Caco-2 (cell line): ENCODE data around the gene HDC. TPM values are rescaled to one million over a fixed set of nuclear protein-coding genes. Genes with fewer than 3 reads are reported as not detected.

Experiments
- BruUV-seq: library from RNA; stranded (reverse); fragments of 400-500 nt; replicated peaks from 2 replicates; lab custom pipeline; 2021; lab: Mats Ljungman, UMichigan
- CTCF ChIA-PET: fragments of 300-600 bp; sonication (Branson Sonifier 250); formaldehyde crosslinking; loops from one replicate; lab custom pipeline; 2022; ENCODE audit warnings: antibody characterized with exemption; lab: Charles Lee
- POLR2A ChIA-PET: fragments of 300-600 bp; sonication (Branson Sonifier 250); formaldehyde crosslinking; loops from one replicate; lab custom pipeline; 2022; ENCODE audit warnings: antibody characterized with exemption; lab: Charles Lee
- DNase-seq, 2 experiments: peaks; one replicate each; pipeline versions ENCODE4 v3.0.0 to v3.0.0-alpha.2; 2020 to 2022
- H3K27me3 ChIP-seq: replicated peaks from 2 replicates; pipeline ENCODE4 v1.6.0; 2011; ENCODE audit warnings: low read length; ENCODE audit not compliant: control insufficient read depth, insufficient read depth
- H3K36me3 ChIP-seq: 2 replicates; pipeline ENCODE4 v1.5.1; 2011; ENCODE audit warnings: low read length; ENCODE audit not compliant: control insufficient read depth, insufficient read depth
- H3K4me1 ChIP-seq: fragments of 250-450 bp; sonication (Bioruptor Pico); 2 replicates; pipeline ENCODE4 v1.5.1; 2020; ENCODE audit warnings: mild to moderate bottlenecking
- H3K4me3 ChIP-seq: 2 replicates; pipeline ENCODE4 v1.5.1; 2011; ENCODE audit warnings: low read depth, mild to moderate bottlenecking, control low read depth, low read length
- H3K9me3 ChIP-seq: fragments of 250-450 bp; sonication (Bioruptor Pico); 2 replicates; pipeline ENCODE4 v1.5.1; 2020; ENCODE audit warnings: mild to moderate bottlenecking, moderate library complexity
- H3K27ac Mint-ChIP-seq: one replicate; pipeline ENCODE4 v1.8.0; 2022; ENCODE audit warnings: mixed read lengths; ENCODE audit not compliant: unreplicated experiment
- H3K27me3 Mint-ChIP-seq: one replicate; pipeline ENCODE4 v1.8.0; 2022; ENCODE audit warnings: mixed read lengths; ENCODE audit not compliant: insufficient read depth, unreplicated experiment
- H3K36me3 Mint-ChIP-seq: one replicate; pipeline ENCODE4 v1.8.0; 2022; ENCODE audit warnings: mild to moderate bottlenecking, mixed read lengths; ENCODE audit not compliant: insufficient read depth, unreplicated experiment
- H3K4me1 Mint-ChIP-seq: one replicate; pipeline ENCODE4 v1.8.0; 2022; ENCODE audit warnings: low read depth, mixed read lengths; ENCODE audit not compliant: unreplicated experiment
- H3K4me3 Mint-ChIP-seq: one replicate; pipeline ENCODE4 v1.8.0; 2022; ENCODE audit warnings: mild to moderate bottlenecking, moderate library complexity, mixed read lengths; ENCODE audit not compliant: unreplicated experiment
- H3K9me3 Mint-ChIP-seq: one replicate; pipeline ENCODE4 v1.8.0; 2022; ENCODE audit warnings: mixed read lengths; ENCODE audit not compliant: unreplicated experiment
- intact Hi-C: fragments of 100-400 bp; cut with micrococcal nuclease; formaldehyde crosslinking; loops from one replicate; pipeline ENCODE4 v1.10.0; 2022; ENCODE audit not compliant: unreplicated experiment
- total RNA-seq: library from RNA; stranded (reverse); gene quantifications from 2 replicates; pipeline ENCODE4 v1.2.3, GENCODE V29; 2022
- TF ChIP-seq, protein P1 (sequence below), 2 experiments: fragments of 200-600 bp in 1 of 2; IDR thresholded peaks; 1 replicate in 1 of 2; 2 replicates in 1 of 2; pipeline versions ENCODE4 v1.5.1 to v1.8.0; 2011 to 2022; ENCODE audit warnings: antibody characterized with exemption in 1 of 2, control low read depth in 1 of 2, inconsistent platforms in 1 of 2, low read depth in 1 of 2, low read length in 1 of 2, mild to moderate bottlenecking in 1 of 2, moderate library complexity in 1 of 2; ENCODE audit not compliant: insufficient read depth in 1 of 2, severe bottlenecking in 1 of 2, unreplicated experiment in 1 of 2

The HDC gene
- total RNA-seq, 1 experiment from 2014 or later, result not detected

DNA sequence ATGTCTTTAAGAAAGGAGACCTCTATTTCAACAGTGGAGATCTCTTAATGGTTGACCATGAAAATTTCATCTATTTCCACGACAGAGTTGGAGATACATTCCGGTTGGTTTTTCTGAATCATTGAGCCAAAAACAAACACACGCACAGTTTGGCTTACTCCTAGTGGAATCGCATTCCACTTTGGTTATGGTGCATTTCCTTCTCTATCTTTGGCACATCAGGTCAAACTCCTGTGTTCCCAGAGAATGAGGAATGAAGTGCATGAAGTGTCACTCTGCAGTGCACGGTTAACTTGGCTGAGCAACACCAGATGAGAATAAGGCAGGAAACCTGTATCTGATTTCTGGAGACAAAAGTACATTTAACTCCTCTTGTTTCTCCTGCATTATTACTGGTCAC is 38.5 kb downstream of the HDC start:
- H3K4me3 Mint-ChIP-seq, result no peak overlapping the region
- CTCF ChIA-PET, result no interaction called here
- H3K27ac Mint-ChIP-seq, result no peak overlapping the region
- TF ChIP-seq, protein P1, sequence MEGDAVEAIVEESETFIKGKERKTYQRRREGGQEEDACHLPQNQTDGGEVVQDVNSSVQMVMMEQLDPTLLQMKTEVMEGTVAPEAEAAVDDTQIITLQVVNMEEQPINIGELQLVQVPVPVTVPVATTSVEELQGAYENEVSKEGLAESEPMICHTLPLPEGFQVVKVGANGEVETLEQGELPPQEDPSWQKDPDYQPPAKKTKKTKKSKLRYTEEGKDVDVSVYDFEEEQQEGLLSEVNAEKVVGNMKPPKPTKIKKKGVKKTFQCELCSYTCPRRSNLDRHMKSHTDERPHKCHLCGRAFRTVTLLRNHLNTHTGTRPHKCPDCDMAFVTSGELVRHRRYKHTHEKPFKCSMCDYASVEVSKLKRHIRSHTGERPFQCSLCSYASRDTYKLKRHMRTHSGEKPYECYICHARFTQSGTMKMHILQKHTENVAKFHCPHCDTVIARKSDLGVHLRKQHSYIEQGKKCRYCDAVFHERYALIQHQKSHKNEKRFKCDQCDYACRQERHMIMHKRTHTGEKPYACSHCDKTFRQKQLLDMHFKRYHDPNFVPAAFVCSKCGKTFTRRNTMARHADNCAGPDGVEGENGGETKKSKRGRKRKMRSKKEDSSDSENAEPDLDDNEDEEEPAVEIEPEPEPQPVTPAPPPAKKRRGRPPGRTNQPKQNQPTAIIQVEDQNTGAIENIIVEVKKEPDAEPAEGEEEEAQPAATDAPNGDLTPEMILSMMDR (IDR thresholded peaks at IDR 0.05; ENCODE audit: insufficient read depth in 1 of 2, low read depth in 1 of 2, low read length in 1 of 2, severe bottlenecking in 1 of 2, unreplicated experiment in 1 of 2), result no peak
- POLR2A ChIA-PET, result no interaction called here
- no peaks in the 10 kb centered on the region for H3K9me3 Mint-ChIP-seq
- no TSS peak for BruUV-seq
- peaks cover 4% of the 10 kb centered on the region for H3K36me3 Mint-ChIP-seq
- Histone ChIP-seq H3K36me3 (no peaks in the 10 kb centered on the region), H3K27me3 (no peaks in the 10 kb centered on the region), H3K4me3 (no peak overlapping the region), H3K9me3 (no peaks in the 10 kb centered on the region), H3K4me1 (no peaks in the 10 kb centered on the region)
- intact Hi-C loops, result no loop called here
- DNase-seq, result no peak
- no peaks in the 10 kb centered on the region for H3K4me1 Mint-ChIP-seq
- no peaks in the 10 kb centered on the region for H3K27me3 Mint-ChIP-seq

DNA sequence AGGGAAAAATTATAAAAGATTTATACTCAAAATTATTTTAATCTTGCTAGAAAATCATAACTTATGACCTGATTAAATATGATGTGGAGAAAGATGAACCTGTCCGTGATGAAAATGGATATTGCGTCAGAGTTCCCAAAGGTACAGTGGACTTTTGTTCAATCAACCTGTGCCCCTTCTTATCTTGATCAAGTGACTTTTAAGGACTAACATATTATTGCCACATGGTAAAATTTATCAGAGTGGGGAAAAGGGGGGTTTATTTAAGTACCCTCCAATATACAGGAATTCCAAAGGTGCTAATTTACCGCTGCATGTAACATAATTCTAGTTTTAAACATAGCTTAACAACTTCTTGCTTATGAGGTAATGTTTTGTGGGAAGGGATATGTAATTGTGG is 39.6 kb downstream of the HDC start:
- H3K4me3 ChIP-seq, result no peak overlapping the region
- no peak overlapping the region for H3K27ac Mint-ChIP-seq
- TF ChIP-seq, protein P1 (IDR thresholded peaks at IDR 0.05; ENCODE audit: insufficient read depth in 1 of 2, low read depth in 1 of 2, low read length in 1 of 2, severe bottlenecking in 1 of 2, unreplicated experiment in 1 of 2), result no peak
- H3K36me3 Mint-ChIP-seq, result peaks cover 4% of the 10 kb centered on the region
- no peaks in the 10 kb centered on the region for H3K9me3 Mint-ChIP-seq
- no peaks in the 10 kb centered on the region for H3K27me3 ChIP-seq
- H3K4me1 ChIP-seq, result no peaks in the 10 kb centered on the region
- no peak overlapping the region for H3K4me3 Mint-ChIP-seq
- no peaks in the 10 kb centered on the region for H3K27me3 Mint-ChIP-seq
- ChIA-PET POLR2A (no interaction called here), CTCF (no interaction called here)
- H3K36me3 ChIP-seq, result no peaks in the 10 kb centered on the region
- no peaks in the 10 kb centered on the region for H3K4me1 Mint-ChIP-seq
- no peaks in the 10 kb centered on the region for H3K9me3 ChIP-seq
- DNase-seq, result no peak
- no TSS peak for BruUV-seq
- intact Hi-C loops, result no loop called here

DNA sequence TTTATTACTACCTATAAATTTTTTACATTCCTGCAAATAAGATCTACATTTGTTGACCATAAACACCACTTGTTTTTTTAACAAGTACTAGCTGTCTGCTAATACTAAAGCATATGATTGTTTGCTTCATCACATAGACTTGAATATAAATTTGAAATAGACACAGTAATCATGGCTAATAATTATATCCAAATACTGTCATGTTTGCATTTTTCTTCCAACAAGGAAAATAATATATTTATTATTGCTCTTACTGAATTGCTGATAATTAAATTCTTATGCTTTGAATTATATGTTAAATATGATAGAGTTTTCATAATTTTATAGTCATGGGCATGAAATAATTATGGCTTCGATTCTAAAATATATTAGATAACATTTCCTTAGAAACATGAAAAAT is 40.5 kb downstream of the HDC start:
- intact Hi-C loops, result no loop called here
- no peak overlapping the region for H3K27ac Mint-ChIP-seq
- no peaks in the 10 kb centered on the region for H3K36me3 ChIP-seq
- no peak overlapping the region for H3K4me3 Mint-ChIP-seq
- H3K27me3 Mint-ChIP-seq, result no peaks in the 10 kb centered on the region
- peaks cover 4% of the 10 kb centered on the region for H3K36me3 Mint-ChIP-seq
- TF ChIP-seq, protein P1 (IDR thresholded peaks at IDR 0.05; ENCODE audit: insufficient read depth in 1 of 2, low read depth in 1 of 2, low read length in 1 of 2, severe bottlenecking in 1 of 2, unreplicated experiment in 1 of 2), result no peak
- H3K4me1 Mint-ChIP-seq, result peaks cover 2% of the 10 kb centered on the region
- no peaks in the 10 kb centered on the region for H3K4me1 ChIP-seq
- no peaks in the 10 kb centered on the region for H3K27me3 ChIP-seq
- H3K9me3 ChIP-seq, result no peaks in the 10 kb centered on the region
- no TSS peak for BruUV-seq
- ChIA-PET POLR2A (no interaction called here), CTCF (no interaction called here)
- H3K9me3 Mint-ChIP-seq, result no peaks in the 10 kb centered on the region
- H3K4me3 ChIP-seq, result no peak overlapping the region
- no peak for DNase-seq
